ENCODE data around the gene FAM151A.

The FAM151A gene

GRCh38 chr1:54606096-54606989 is 17.0 kb downstream of the FAM151A start:
- H3K4me3 ChIP-seq = no peak overlapping the region
- no peak overlapping the region for H3K27ac ChIP-seq

DNA sequence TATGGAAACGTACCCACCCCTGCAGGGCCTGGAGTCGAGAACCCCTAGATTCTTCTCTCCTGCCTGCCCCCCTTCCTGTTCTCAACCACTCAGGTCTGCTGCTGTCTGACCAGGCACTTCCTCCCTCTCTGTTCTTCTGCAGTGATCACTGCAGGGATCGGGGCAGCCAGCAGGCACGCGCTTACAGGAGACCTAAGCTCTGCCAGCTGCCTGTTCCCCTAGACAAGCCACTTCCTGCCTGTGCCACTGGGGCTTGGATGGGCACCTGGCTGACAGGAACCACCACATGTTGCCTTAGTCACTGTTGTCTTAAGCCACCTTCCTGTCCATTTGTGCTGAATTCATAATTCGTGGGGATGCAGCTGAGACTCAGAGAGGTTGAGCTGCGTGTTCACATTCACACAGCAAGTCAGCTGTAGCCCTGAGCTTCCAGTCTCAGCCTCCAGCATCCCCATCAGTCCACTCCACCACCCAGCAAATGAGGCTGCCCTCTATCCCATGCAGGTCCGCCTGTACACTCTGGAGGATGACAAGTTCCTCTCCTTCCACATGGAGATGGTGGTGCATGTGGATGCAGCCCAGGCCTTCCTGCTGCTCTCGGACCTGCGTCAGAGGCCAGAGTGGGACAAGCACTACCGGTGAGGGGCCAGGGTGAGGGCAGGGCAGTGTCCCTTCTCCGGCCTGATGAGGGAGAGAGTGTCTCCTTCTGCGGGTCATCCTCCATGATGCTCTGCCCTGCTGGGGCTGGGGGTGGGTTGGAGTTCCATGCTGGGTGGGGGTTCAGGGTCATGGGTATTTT is 18.6 kb downstream of the FAM151A start:
- no peak overlapping the region for H3K4me3 ChIP-seq
- no peak overlapping the region for H3K27ac ChIP-seq

- no peak overlapping the region for H3K4me3 ChIP-seq
- no peak overlapping the region for H3K27ac ChIP-seq
These were observed 19.3 kb downstream of the FAM151A start for GRCh38 chr1:54604051-54604450.

DNA sequence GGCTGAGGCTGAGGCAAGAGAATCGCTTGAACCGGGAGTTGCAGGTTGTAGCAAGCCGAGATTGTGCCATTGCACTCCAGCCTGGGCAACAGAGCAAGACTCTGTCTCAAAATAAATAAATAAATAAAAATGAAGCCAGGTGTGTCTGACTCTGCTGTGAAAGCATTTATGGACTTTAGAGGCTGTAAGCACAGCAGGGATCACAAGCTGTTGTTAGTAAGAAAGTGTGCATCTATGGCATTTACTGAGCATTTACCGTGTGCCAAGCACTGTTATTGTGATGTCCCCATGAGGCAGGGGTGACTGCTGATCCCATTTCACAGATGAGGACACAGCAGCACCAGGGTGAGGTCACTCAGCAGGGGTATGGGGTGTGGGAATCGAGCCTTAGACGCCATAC is 20.1 kb downstream of the FAM151A start:
- Histone ChIP-seq H3K4me3 (no peak overlapping the region), H3K27ac (no peak overlapping the region)

DNA sequence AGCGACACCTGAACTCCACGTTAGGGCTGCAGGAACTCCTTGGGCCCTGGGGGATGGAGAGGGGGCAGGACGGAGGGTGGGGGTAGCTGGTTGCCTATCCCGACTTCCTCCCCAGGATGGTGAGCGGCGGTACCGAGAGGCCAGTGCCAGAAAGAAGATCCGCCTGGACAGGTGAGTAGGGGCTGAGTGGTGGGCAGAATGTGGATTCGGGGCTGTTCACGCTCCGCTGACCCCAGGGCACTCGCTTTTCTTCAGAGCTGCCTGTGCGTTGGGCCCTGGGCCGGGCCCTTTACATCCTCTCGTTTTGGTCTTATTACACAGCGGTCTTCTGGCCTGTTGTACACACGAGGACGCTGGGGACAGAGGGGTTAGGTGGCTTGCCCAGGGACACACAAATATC is 20.8 kb downstream of the FAM151A start:
- H3K4me3 ChIP-seq = no peak overlapping the region
- no peak overlapping the region for H3K27ac ChIP-seq

DNA sequence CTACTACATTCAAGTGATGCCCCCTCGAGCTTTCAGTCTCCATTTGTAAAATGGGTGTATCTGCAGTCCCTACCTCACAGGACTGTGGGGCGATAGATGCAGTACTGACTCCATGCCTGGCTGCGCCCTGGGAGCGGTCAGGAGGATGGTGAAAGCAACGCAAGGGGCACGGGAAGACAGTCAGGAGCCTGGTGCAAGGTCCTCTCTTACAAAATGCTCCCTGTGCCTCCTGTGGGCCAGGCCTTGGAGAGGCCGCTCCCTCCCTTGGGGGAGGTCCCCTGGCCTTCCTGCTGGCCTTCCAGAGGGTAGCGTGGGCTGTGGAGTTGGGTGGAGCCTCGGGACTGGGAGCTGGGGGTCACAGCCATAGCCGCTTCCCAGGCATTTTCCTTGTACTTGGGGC is 21.6 kb downstream of the FAM151A start:
- Histone ChIP-seq H3K27ac (no peak overlapping the region), H3K4me3 (no peak overlapping the region)

DNA sequence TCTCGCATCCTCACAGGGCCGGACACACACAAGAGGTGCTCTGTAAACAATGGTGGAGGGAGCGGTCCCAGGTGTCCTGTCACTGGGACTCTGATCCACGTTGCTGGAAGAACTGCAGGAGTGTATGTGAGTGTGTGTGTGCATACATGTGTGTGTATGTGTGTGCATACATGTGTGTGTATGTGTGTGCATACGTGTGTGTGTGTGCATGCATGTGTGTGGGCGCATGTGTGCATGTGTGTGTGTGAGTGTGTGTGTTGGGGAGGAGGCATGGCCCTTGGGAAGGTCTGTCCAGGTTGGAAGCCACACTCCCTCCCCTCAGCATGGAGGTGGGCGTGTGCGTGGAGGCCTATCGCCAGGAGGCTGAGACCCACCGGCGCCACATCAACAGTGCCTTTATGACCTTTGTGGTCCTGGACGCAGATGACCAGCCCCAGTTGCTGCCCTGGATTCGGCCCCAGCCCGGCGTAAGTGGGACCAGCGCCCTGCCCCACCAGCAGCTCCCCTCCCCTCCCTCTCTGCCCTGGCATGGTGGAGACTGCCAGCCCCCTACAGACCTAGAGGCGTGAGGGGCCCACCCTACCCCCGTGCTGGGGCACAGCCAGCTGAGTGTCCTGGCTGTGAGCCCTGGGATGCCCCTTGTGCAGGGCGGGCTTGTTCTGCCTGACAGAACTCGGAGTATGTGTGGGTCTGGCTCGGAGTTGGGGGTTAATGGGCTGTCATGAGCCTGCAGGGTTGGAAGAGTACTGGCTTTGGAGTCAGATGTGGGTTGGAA is 22.2 kb downstream of the FAM151A start:
- H3K4me3 ChIP-seq = no peak overlapping the region
- H3K27ac ChIP-seq = no peak overlapping the region

GRCh38 chr1:54599211-54599823 is 24.0 kb downstream of the FAM151A start:
- Histone ChIP-seq H3K27ac (no peak overlapping the region), H3K4me3 (no peak overlapping the region)

- H3K27ac ChIP-seq = no peak overlapping the region
These were observed 25.8 kb downstream of the FAM151A start for GRCh38 chr1:54597455-54598030.

GRCh38 chr1:54596756-54597155 is 26.6 kb downstream of the FAM151A start:
- Histone ChIP-seq H3K4me3 (no peak overlapping the region), H3K27ac (no peak overlapping the region)

More at GRCh38 chr1:54597455-54598030, 25.8 kb downstream of the FAM151A start:
- H3K4me3 ChIP-seq = no peak overlapping the region

GRCh38 chr1:54595956-54596498 is 27.3 kb downstream of the FAM151A start:
- no peak overlapping the region for H3K4me3 ChIP-seq
- H3K27ac ChIP-seq = no peak overlapping the region

DNA sequence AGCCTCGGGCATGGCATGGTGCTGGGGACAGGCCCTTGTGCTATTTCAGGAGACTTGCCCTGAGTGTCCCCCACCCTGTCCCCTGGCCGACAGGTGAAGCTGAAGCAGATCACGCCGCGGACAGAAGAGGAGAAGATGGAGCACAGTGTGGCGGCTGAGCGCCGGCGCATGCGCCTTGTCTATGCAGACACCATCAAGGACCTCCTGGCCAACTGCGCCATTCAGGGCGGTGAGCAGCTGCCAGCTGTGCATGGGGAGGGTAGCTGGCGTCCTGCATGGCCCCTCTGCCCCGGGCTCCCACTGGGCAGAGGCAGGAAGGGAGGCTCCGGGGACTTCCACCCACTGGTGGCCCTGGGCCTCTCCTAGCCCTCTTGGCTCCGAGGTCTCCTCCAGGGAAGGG is 28.9 kb downstream of the FAM151A start:
- no peak overlapping the region for H3K4me3 ChIP-seq

DNA sequence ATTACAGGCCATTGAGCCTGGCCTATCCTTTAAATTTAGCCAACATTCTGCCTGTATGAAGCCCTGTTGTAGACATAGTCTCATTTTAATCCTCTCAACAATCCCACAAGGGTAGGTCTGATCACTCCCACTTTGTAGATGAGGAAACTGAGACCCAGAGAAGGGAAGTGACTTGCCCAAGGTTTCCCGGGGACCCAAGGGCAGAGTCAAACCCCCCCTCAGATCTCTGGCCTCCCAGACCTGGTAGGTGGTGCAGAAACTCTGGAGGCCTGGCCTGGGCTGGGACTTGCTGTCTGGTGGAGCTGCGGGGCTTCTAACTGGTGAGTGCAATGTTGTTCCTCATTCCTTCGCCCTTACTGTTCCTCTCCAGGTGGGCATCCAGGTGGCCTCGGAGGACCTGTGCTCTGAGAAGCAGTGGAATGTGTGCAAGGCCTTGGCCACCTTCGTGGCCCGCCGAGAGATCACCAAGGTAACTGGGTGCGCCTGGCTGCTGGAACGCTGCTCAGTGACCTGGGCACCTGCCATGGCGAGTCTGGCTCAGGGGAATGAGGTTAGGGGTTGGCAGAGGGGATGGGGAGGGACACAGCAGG is 29.7 kb downstream of the FAM151A start:
- no peak overlapping the region for H3K4me3 ChIP-seq
- H3K27ac ChIP-seq = no peak overlapping the region

More for the DNA sequence above, 28.9 kb downstream of the FAM151A start:
- no peak overlapping the region for H3K27ac ChIP-seq

- Histone ChIP-seq H3K4me3 (no peak overlapping the region), H3K27ac (no peak overlapping the region)
These were observed 32.1 kb downstream of the FAM151A start for GRCh38 chr1:54591127-54591756.

- no peak overlapping the region for H3K27ac ChIP-seq
- H3K4me3 ChIP-seq = no peak overlapping the region
These were observed 34.9 kb downstream of the FAM151A start for GRCh38 chr1:54588377-54588776.

DNA sequence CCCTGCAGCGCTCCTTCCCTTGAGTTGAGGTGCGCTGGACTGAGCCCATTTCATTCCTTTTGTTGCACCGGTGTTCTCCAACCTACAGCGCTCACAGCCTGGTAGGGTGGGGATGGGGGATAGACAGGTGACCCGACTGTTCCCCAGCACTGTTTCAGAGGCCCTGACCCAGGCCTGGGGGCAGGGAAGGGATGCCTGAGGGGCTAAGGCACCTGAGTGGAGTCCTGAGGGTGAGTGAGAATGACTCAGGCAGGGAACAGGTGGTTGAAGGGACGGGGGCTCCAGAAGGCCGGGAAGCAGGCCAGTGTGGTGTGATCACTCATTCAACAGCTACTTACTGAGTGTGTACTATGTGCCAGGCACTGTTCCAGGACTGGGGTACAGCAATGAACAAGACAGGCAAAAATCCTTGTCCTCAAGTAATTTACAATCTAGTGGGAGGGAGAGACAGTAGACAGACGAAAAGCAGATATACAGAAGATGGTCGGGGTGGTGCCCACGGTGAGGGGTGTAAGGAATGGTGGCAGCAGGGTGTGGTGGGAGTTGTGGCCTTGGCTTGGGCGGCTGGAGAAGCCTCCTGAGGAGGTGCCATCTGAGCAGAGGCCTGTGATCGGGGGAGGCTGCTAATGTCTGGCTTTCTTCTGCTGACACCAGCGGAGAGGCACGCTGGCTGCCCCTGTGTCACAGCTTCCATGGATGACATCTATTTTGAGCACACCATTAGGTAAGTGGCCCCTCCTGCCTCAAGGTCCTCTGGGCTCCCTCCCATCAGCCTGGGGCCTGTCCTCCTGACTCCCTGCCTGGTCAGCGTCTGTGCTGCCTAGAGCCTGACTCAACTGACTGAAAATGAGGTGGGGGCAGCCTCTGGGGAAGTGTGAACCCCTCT is 37.9 kb downstream of the FAM151A start:
- Histone ChIP-seq H3K27ac (no peak overlapping the region), H3K4me3 (no peak overlapping the region)

DNA sequence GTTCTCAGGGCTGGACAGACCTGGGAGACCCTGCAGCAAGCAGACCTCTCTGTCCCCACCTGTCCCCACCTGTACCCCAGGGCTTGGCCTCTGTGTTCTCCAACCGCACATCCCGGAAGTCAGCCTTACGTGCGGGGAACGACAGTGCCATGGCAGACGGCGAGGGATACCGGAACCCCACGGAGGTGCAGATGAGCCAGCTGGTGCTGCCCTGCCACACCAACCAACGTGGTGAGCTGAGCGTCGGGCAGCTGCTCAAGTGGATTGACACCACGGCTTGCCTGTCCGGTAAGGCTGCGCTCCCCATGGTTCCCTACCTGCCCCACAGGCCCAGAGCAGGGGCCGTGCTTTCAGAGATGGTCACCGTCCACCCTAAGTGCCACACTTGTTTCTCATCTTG is 38.8 kb downstream of the FAM151A start:
- H3K4me3 ChIP-seq = no peak overlapping the region
- no peak overlapping the region for H3K27ac ChIP-seq
